Measurements from ENCODE around the gene TIMM22.
A peak's percentile ranks its signal among the peaks of the same experiment; 100 is the strongest.
"Not testable (repeated sequence)": the region's sequence is repeated elsewhere in the genome, so short reads cannot be mapped to it uniquely, and the experiment has no call there.

TIMM22 gene

GRCh38 chr17:980406-981291 lies 16.3 kb upstream of the TIMM22 start:
- peaks cover 3 to 6% of the 10 kb centered on the region in 2 donors for H3K4me1 ChIP-seq (ENCODE audit: control insufficient read depth in 2 of 2, insufficient read depth in 2 of 2, low read length in 2 of 2)
- peak overlapping the region; percentile 59 to 68 for H3K4me3 ChIP-seq (ENCODE audit: low read length in 2 of 2)
- no peaks in the 10 kb centered on the region for H3K9me3 ChIP-seq (ENCODE audit: control insufficient read depth in 2 of 2, low read length in 2 of 2)
- peaks cover 7 to 12% of the 10 kb centered on the region in 2 donors for H3K27me3 ChIP-seq (ENCODE audit: control insufficient read depth in 2 of 2, insufficient read depth in 2 of 2, low read length in 2 of 2)
- H3K27ac ChIP-seq (ENCODE audit: low read depth in 2 of 2, low read length in 2 of 2): peak overlapping the region in 1 of 2 donors; percentile 58
- peak overlapping the region; percentile 15 to 24 for H3K9ac ChIP-seq (ENCODE audit: low read depth in 1 of 2, low read length in 2 of 2)
- H3K36me3 ChIP-seq (ENCODE audit: control insufficient read depth in 2 of 2, insufficient read depth in 2 of 2, low read length in 2 of 2): no peaks in the 10 kb centered on the region

DNA sequence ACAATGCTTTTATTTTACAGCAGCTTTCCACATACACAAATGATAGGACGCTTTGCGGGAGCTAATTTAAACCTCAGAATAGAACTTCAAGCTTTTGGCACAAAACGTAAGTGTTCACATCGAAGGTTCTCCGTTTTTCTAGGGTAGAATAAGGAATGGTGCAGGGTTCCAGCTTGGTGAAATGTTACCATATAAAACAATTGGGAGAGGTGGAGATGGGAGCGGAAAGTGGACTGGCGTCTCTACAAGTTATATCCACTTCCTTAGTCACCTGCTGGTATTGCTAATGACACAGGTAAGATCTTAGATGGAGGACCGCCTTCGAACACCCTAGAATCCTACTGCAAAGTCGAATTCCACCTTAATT lies 15.7 kb upstream of the TIMM22 start:
- Histone ChIP-seq H3K4me1 (ENCODE audit: control insufficient read depth in 2 of 2, insufficient read depth in 2 of 2, low read length in 2 of 2) (peaks cover 3 to 6% of the 10 kb centered on the region in 2 donors), H3K27ac (ENCODE audit: low read depth in 2 of 2, low read length in 2 of 2) (no peak overlapping the region), H3K4me3 (ENCODE audit: low read length in 2 of 2) (peak overlapping the region in 1 of 2 donors; percentile 56), H3K9me3 (ENCODE audit: control insufficient read depth in 2 of 2, low read length in 2 of 2) (no peaks in the 10 kb centered on the region), H3K36me3 (ENCODE audit: control insufficient read depth in 2 of 2, insufficient read depth in 2 of 2, low read length in 2 of 2) (no peaks in the 10 kb centered on the region), H3K9ac (ENCODE audit: low read depth in 1 of 2, low read length in 2 of 2) (peak overlapping the region in 1 of 2 donors; percentile 5), H3K27me3 (ENCODE audit: control insufficient read depth in 2 of 2, insufficient read depth in 2 of 2, low read length in 2 of 2) (peaks cover 6 to 12% of the 10 kb centered on the region in 2 donors)

DNA sequence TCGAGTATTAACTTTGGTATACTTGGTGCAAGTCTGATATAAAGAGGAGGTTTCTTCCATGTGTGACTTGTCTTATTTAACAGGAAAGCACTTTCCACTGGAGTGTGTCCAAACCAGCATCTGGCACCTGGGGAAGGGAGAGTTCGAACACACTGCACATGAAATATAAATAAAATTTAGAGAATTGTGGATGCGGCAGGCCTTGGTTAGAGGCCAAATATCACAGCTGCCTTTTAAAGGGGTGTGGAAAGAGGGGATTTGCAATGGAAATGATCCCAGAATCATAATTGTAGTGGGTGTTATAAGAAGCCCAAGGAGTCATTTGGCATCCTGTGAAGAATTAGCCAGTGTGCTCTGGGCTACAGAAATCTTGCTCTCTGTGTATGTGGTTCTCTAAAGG lies 13.0 kb upstream of the TIMM22 start:
- peaks cover 3 to 6% of the 10 kb centered on the region in 2 donors for H3K4me1 ChIP-seq (ENCODE audit: control insufficient read depth in 2 of 2, insufficient read depth in 2 of 2, low read length in 2 of 2)
- H3K4me3 ChIP-seq (ENCODE audit: low read length in 2 of 2): no peak overlapping the region
- no peaks in the 10 kb centered on the region for H3K9me3 ChIP-seq (ENCODE audit: control insufficient read depth in 2 of 2, low read length in 2 of 2)
- no peaks in the 10 kb centered on the region for H3K27me3 ChIP-seq (ENCODE audit: control insufficient read depth in 2 of 2, insufficient read depth in 2 of 2, low read length in 2 of 2)
- H3K27ac ChIP-seq (ENCODE audit: low read depth in 2 of 2, low read length in 2 of 2): no peak overlapping the region
- H3K36me3 ChIP-seq (ENCODE audit: control insufficient read depth in 2 of 2, insufficient read depth in 2 of 2, low read length in 2 of 2): no peaks in the 10 kb centered on the region
- no peak overlapping the region for H3K9ac ChIP-seq (ENCODE audit: low read depth in 1 of 2, low read length in 2 of 2)

DNA sequence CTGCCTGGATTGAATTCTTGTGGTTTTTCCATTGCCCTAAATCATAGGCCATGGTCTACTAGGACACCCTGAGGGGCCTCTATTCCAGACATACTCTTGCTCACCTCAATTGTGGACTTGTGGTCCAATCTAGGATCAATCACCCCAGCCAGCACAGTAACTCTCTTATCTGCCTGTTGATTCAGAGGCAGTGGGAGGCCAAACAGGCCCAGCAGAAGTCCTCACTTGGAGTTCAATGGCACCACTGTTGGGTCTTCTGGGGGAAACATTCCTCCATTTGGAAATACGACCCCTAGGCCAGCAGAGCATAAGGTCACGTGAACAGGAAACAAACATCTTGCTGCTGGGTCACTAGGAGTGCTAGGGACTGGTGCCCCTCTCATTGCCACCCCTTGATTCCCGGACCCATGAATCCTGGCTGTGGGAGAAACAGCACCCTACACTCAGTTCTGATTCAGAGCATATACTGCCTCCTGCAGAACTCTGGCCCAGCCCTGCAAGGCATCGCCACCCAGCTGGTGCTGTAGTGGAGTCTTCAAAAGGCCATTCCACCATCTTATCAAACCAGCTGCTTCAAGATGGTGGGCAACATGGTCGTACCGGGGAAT lies 10.5 kb upstream of the TIMM22 start:
- H3K4me3 ChIP-seq (ENCODE audit: low read length in 2 of 2): no peak overlapping the region
- no peak overlapping the region for H3K9ac ChIP-seq (ENCODE audit: low read depth in 1 of 2, low read length in 2 of 2)

GRCh38 chr17:987931-988330 lies 9.0 kb upstream of the TIMM22 start:
- H3K9me3 ChIP-seq (ENCODE audit: control insufficient read depth in 2 of 2, low read length in 2 of 2): no peaks in the 10 kb centered on the region
- H3K4me1 ChIP-seq (ENCODE audit: control insufficient read depth in 2 of 2, insufficient read depth in 2 of 2, low read length in 2 of 2): no peaks in the 10 kb centered on the region
- no peak overlapping the region for H3K27ac ChIP-seq (ENCODE audit: low read depth in 2 of 2, low read length in 2 of 2)
- H3K9ac ChIP-seq (ENCODE audit: low read depth in 1 of 2, low read length in 2 of 2): no peak overlapping the region
- no peaks in the 10 kb centered on the region for H3K27me3 ChIP-seq (ENCODE audit: control insufficient read depth in 2 of 2, insufficient read depth in 2 of 2, low read length in 2 of 2)
- no peak overlapping the region for H3K4me3 ChIP-seq (ENCODE audit: low read length in 2 of 2)
- no peaks in the 10 kb centered on the region for H3K36me3 ChIP-seq (ENCODE audit: control insufficient read depth in 2 of 2, insufficient read depth in 2 of 2, low read length in 2 of 2)

More for the DNA sequence above, 10.5 kb upstream of the TIMM22 start:
- Histone ChIP-seq H3K27ac (ENCODE audit: low read depth in 2 of 2, low read length in 2 of 2) (no peak overlapping the region), H3K4me1 (ENCODE audit: control insufficient read depth in 2 of 2, insufficient read depth in 2 of 2, low read length in 2 of 2) (no peaks in the 10 kb centered on the region), H3K36me3 (ENCODE audit: control insufficient read depth in 2 of 2, insufficient read depth in 2 of 2, low read length in 2 of 2) (no peaks in the 10 kb centered on the region), H3K9me3 (ENCODE audit: control insufficient read depth in 2 of 2, low read length in 2 of 2) (no peaks in the 10 kb centered on the region), H3K27me3 (ENCODE audit: control insufficient read depth in 2 of 2, insufficient read depth in 2 of 2, low read length in 2 of 2) (no peaks in the 10 kb centered on the region)

DNA sequence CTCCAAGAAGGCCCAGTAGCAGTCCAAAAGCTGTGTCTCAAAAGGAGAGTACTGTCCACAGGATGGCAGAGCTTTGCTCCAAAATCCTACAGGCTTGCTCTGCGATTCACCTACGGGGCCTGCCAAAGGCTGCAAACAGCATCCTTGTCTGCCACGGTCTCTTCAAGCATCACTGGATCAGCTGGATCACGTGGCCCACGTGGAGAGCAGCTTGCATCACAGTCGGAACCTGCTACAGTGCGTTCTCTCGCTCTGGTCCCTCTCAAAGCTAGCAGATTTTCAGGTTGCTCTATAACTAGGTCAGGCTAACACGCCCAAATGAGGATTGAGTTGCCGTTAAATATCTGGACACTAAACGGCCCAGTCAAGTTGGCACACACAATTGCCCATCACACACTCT lies 8.4 kb upstream of the TIMM22 start:
- H3K36me3 ChIP-seq (ENCODE audit: control insufficient read depth in 2 of 2, insufficient read depth in 2 of 2, low read length in 2 of 2): no peaks in the 10 kb centered on the region
- H3K4me3 ChIP-seq (ENCODE audit: low read length in 2 of 2): no peak overlapping the region
- no peaks in the 10 kb centered on the region for H3K9me3 ChIP-seq (ENCODE audit: control insufficient read depth in 2 of 2, low read length in 2 of 2)
- H3K9ac ChIP-seq (ENCODE audit: low read depth in 1 of 2, low read length in 2 of 2): no peak overlapping the region
- no peak overlapping the region for H3K27ac ChIP-seq (ENCODE audit: low read depth in 2 of 2, low read length in 2 of 2)
- H3K27me3 ChIP-seq (ENCODE audit: control insufficient read depth in 2 of 2, insufficient read depth in 2 of 2, low read length in 2 of 2): no peaks in the 10 kb centered on the region
- no peaks in the 10 kb centered on the region for H3K4me1 ChIP-seq (ENCODE audit: control insufficient read depth in 2 of 2, insufficient read depth in 2 of 2, low read length in 2 of 2)

DNA sequence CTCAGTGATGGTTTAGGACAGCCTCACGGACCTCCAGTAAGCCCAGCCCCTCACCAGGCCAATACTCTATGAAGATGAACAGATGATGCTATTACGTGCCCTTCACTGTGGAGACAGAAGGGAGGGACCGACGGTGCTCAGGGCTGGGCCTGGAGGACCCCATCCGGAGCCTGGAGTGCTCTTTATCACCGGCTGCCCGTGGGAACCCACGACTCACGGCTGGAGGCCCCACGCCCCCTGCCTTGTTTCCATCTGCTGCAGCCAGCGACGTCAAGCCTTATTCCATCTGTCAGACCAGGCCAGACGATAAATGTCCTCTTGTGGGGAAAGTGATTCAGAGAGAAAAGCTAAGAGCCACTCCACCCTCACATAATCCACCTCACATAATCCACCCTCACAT lies 4.0 kb upstream of the TIMM22 start:
- no peak overlapping the region for H3K9ac ChIP-seq (ENCODE audit: low read depth in 1 of 2, low read length in 2 of 2)
- H3K9me3 ChIP-seq (ENCODE audit: control insufficient read depth in 2 of 2, low read length in 2 of 2): no peaks in the 10 kb centered on the region
- no peaks in the 10 kb centered on the region for H3K27me3 ChIP-seq (ENCODE audit: control insufficient read depth in 2 of 2, insufficient read depth in 2 of 2, low read length in 2 of 2)
- H3K4me1 ChIP-seq (ENCODE audit: control insufficient read depth in 2 of 2, insufficient read depth in 2 of 2, low read length in 2 of 2): peaks cover 2 to 7% of the 10 kb centered on the region in 2 donors
- no peaks in the 10 kb centered on the region for H3K36me3 ChIP-seq (ENCODE audit: control insufficient read depth in 2 of 2, insufficient read depth in 2 of 2, low read length in 2 of 2)
- no peak overlapping the region for H3K27ac ChIP-seq (ENCODE audit: low read depth in 2 of 2, low read length in 2 of 2)
- H3K4me3 ChIP-seq (ENCODE audit: low read length in 2 of 2): no peak overlapping the region

DNA sequence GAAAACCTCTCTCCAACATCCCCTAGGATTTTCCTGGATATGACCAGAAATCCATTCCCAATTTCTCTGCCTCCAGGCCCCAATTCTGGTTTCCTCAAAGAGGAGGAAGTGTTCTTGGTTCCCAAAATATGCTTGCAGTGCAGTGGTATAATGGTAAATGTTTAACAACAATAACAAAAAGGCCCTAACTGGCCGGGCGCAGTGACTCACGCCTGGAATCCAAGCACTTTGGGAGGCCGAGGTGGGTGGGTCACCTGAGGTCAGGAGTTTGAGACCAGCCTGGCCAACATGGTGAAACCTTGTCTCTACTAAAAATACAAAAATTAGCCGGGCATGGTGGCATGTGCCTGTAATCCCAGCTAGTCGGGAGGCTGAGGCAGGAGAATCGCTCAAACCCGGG lies 1.6 kb upstream of the TIMM22 start:
- not testable (repeated sequence) for H3K9me3 ChIP-seq (ENCODE audit: control insufficient read depth in 2 of 2, low read length in 2 of 2); H3K27ac ChIP-seq (ENCODE audit: low read depth in 2 of 2, low read length in 2 of 2); H3K36me3 ChIP-seq (ENCODE audit: control insufficient read depth in 2 of 2, insufficient read depth in 2 of 2, low read length in 2 of 2); H3K27me3 ChIP-seq (ENCODE audit: control insufficient read depth in 2 of 2, insufficient read depth in 2 of 2, low read length in 2 of 2); H3K4me3 ChIP-seq (ENCODE audit: low read length in 2 of 2); H3K9ac ChIP-seq (ENCODE audit: low read depth in 1 of 2, low read length in 2 of 2)
- peaks cover 7 to 15% of the 10 kb centered on the region in 2 donors for H3K4me1 ChIP-seq (ENCODE audit: control insufficient read depth in 2 of 2, insufficient read depth in 2 of 2, low read length in 2 of 2)

DNA sequence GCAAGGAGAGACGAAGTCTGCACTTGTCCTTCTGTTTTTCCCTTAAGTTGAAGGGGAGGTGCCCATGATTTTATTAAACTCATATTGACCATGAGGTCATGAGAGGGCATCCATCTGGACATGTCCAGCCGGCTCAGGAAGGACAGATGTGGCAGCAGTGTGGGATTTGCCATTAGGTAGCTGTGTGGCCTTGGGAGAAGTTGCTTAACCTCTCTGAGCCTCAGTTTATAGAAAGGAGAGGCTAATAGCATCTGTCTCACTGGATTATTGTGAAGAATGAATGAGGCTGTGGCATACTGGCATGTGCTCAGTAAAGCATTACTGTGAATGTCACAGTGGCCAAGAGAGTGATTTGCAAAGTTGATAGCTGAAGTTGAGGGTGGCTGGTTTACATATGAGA lies 1.2 kb downstream of the TIMM22 start:
- Histone ChIP-seq H3K9ac (ENCODE audit: low read depth in 1 of 2, low read length in 2 of 2) (peak overlapping the region in 1 of 2 donors; percentile 98), H3K4me1 (ENCODE audit: control insufficient read depth in 2 of 2, insufficient read depth in 2 of 2, low read length in 2 of 2) (peaks cover 12 to 26% of the 10 kb centered on the region in 2 donors), H3K27me3 (ENCODE audit: control insufficient read depth in 2 of 2, insufficient read depth in 2 of 2, low read length in 2 of 2) (no peaks in the 10 kb centered on the region), H3K27ac (ENCODE audit: low read depth in 2 of 2, low read length in 2 of 2) (no peak overlapping the region), H3K4me3 (ENCODE audit: low read length in 2 of 2) (peak overlapping the region; percentile 99 to 100), H3K9me3 (ENCODE audit: control insufficient read depth in 2 of 2, low read length in 2 of 2) (no peaks in the 10 kb centered on the region), H3K36me3 (ENCODE audit: control insufficient read depth in 2 of 2, insufficient read depth in 2 of 2, low read length in 2 of 2) (peaks cover 31 to 34% of the 10 kb centered on the region in 2 donors)

Data from mucosa of rectum (tissue), 2 donors.